HepG2 (cell line): ENCODE measurements around the gene MEGF11. TPM values are rescaled to one million over a fixed set of nuclear protein-coding genes. Genes with fewer than 3 reads are reported as not detected.

Experiments used
- ATAC-seq: fragments of 200-7000 bp; cut with Tn5 transposase; 3 replicates; pipeline ENCODE4 v1.9.1; 2020; ENCODE audit warnings: mild to moderate bottlenecking, moderate library complexity
- BruUV-seq: library from RNA; stranded (reverse); fragments of 400-500 nt; replicated peaks from 2 replicates; lab custom pipeline; 2021; lab: Mats Ljungman, UMichigan
- CTCF ChIA-PET: fragments of 300-600 bp; formaldehyde crosslinking; extraction: SDS; loops from one replicate; lab custom pipeline; 2021; ENCODE audit warnings: low total read pairs, inconsistent platforms, low intra/inter-chr PET ratio; lab: Yijun Ruan, JAX
- POLR2A ChIA-PET: fragments of 350-600 bp; sonication (Branson Sonifier 250); formaldehyde crosslinking; loops from one replicate; lab custom pipeline; 2020; ENCODE audit warnings: antibody characterized with exemption, inconsistent platforms; lab: Yijun Ruan, JAX
- DNase-seq: peaks from one replicate; pipeline ENCODE4 v3.0.0-alpha.2; 2015; ENCODE audit warnings: low spot score
- FAIRE-seq: peaks from 3 replicates; lab custom pipeline; 2011; peaks lifted over from hg19 to GRCh38; lab: Jason Lieb, UNC
- H2AFZ ChIP-seq: one replicate; pipeline ENCODE4 v1.6.1; 2011; ENCODE audit warnings: low read length, inconsistent platforms
- H3K27ac ChIP-seq: fragments of 300-600 bp; 3 replicates; pipeline ENCODE4 v1.8.0; 2011; ENCODE audit warnings: mixed run types, mild to moderate bottlenecking, mixed read lengths, low read length, inconsistent platforms; ENCODE audit not compliant: insufficient read depth; ENCODE audit errors: extremely low read length
- H3K27me3 ChIP-seq, 2 experiments: fragments of 200-600 bp in 1 of 2; 2 replicates in 1 of 2; 3 replicates in 1 of 2; pipeline versions ENCODE4 v1.6.0 to v1.8.0; 2011; ENCODE audit warnings: low read length in 2 of 2, mild to moderate bottlenecking in 2 of 2, moderate library complexity in 2 of 2, inconsistent platforms in 1 of 2; ENCODE audit not compliant: insufficient read depth in 2 of 2, control insufficient read depth in 1 of 2
- H3K36me3 ChIP-seq, 2 experiments: fragments of 200-600 bp in 1 of 2; replicated peaks in 1 of 2; 2 replicates in 1 of 2; 3 replicates in 1 of 2; pipeline versions ENCODE4 v1.5.1 to v1.8.0; 2011; ENCODE audit warnings: low read length in 2 of 2, inconsistent platforms in 1 of 2; ENCODE audit not compliant: insufficient read depth in 2 of 2, control insufficient read depth in 1 of 2
- H3K4me1 ChIP-seq: 2 replicates; pipeline ENCODE4 v1.5.1; 2012; ENCODE audit warnings: low read length, inconsistent platforms; ENCODE audit not compliant: insufficient read depth
- H3K4me2 ChIP-seq: 2 replicates; pipeline ENCODE4 v1.6.0; 2011; ENCODE audit warnings: low read depth, low read length, inconsistent platforms
- H3K4me3 ChIP-seq, 3 experiments: fragments of 200-600 bp in 1 of 3; sonication (generic), shearing (Covaris generic) in 1 of 3; replicated peaks in 1 of 3; 2 replicates each; pipeline ENCODE4 v1.5.1; 2011 to 2016; ENCODE audit warnings: low read length in 3 of 3, inconsistent platforms in 2 of 3, low read depth in 2 of 3, mild to moderate bottlenecking in 2 of 3, control low read depth in 1 of 3, mixed read lengths in 1 of 3; ENCODE audit not compliant: insufficient read depth in 1 of 3
- H3K79me2 ChIP-seq: one replicate; pipeline ENCODE4 v1.6.1; 2011; ENCODE audit warnings: low read length, inconsistent platforms; ENCODE audit not compliant: insufficient read depth
- H3K9ac ChIP-seq: 2 replicates; pipeline ENCODE4 v1.6.0; 2011; ENCODE audit warnings: mild to moderate bottlenecking, low read depth, low read length, inconsistent platforms; ENCODE audit not compliant: insufficient read depth
- H3K9me3 ChIP-seq: 2 replicates; pipeline ENCODE4 v1.5.1; 2012; ENCODE audit warnings: mild to moderate bottlenecking, low read length
- H4K20me1 ChIP-seq: 2 replicates; pipeline ENCODE4 v1.6.0; 2011; ENCODE audit warnings: inconsistent platforms, mild to moderate bottlenecking, low read length, moderate library complexity; ENCODE audit not compliant: insufficient read depth
- FOSL2 ChIP-seq: sonication (generic); formaldehyde crosslinking; IDR thresholded peaks from 2 replicates; pipeline ENCODE4 v1.4.0; 2020; ENCODE audit warnings: missing genetic modification reagents
- FOXO4 ChIP-seq: sonication (generic); formaldehyde crosslinking; conservative IDR thresholded peaks from 2 replicates; pipeline ENCODE4 v1.8.1; 2023; ENCODE audit warnings: missing genetic modification reagents
- NFKB2 ChIP-seq: sonication (generic); formaldehyde crosslinking; IDR thresholded peaks from 2 replicates; pipeline ENCODE4 v1.4.0; 2020; ENCODE audit warnings: missing genetic modification reagents, borderline replicate concordance
- NR2F1 ChIP-seq, 2 experiments: fragments of 450-650 bp in 1 of 2; formaldehyde crosslinking in 1 of 2; IDR thresholded peaks; 2 replicates each; pipeline versions ENCODE4 v1.5.0 to v1.6.1; 2016 to 2020; ENCODE audit warnings: mild to moderate bottlenecking in 1 of 2, missing compliant biosample characterization in 1 of 2, missing genetic modification reagents in 1 of 2, moderate library complexity in 1 of 2
- ZFP36 ChIP-seq: fragments of 150-350 bp; IDR thresholded peaks from 2 replicates; pipeline ENCODE4 v1.6.1; 2018; ENCODE audit warnings: borderline replicate concordance, low read length, low read depth; ENCODE audit not compliant: partially characterized antibody
- ZNF136 ChIP-seq: sonication (generic); formaldehyde crosslinking; IDR thresholded peaks from 2 replicates; pipeline ENCODE4 v1.8.1; 2022; ENCODE audit warnings: low read depth, mild to moderate bottlenecking, moderate library complexity, missing genetic modification reagents
- ZNF230 ChIP-seq: sonication (generic); formaldehyde crosslinking; IDR thresholded peaks from 2 replicates; pipeline ENCODE4 v1.4.0; 2020; ENCODE audit warnings: mild to moderate bottlenecking, missing genetic modification reagents
- ZNF577 ChIP-seq: sonication (generic); formaldehyde crosslinking; IDR thresholded peaks from 2 replicates; pipeline ENCODE4 v1.4.0; 2020; ENCODE audit warnings: mild to moderate bottlenecking, low read depth, missing genetic modification reagents, borderline replicate concordance
- WGBS: methylation state at CpG from one replicate; pipeline ENCODE4 v1.1.6; 2017; ENCODE audit warnings: low lambda C conversion rate; 5-methylcytosine and 5-hydroxymethylcytosine counted together
- in situ Hi-C: cut with HindIII; loops from 2 replicates; pipeline ENCODE4 v1.10.0; 2017; ENCODE audit warnings: low pct_unique_long_range_greater_than_20kb; ENCODE audit not compliant: extremely low pct_ligation_motif_present
- intact Hi-C: fragments of 100-400 bp; cut with micrococcal nuclease; formaldehyde crosslinking; loops from one replicate; pipeline ENCODE4 v1.10.0; 2022; ENCODE audit not compliant: unreplicated experiment
- polyA plus RNA-seq, 8 experiments: library from polyadenylated mRNA; depleted of rRNA in 3 of 8; stranded (reverse) in 7 of 8; unstranded in 1 of 8; fragments of >200 nt; fragmentation: Illumina TruSeq in 4 of 8; extraction: Trizol in 4 of 8; gene quantifications; 2 replicates each; pipeline versions ENCODE4 v1.2.1 to v1.2.3, GENCODE V29; 2011 to 2016; ENCODE audit warnings: low read depth in 4 of 8, missing spikeins in 1 of 8, mixed read lengths in 1 of 8; ENCODE audit not compliant: insufficient read depth in 1 of 8
- total RNA-seq, 5 experiments: library from RNA; depleted of rRNA; stranded (reverse); fragments of >200 nt; fragmentation: Illumina TruSeq; extraction: Trizol; gene quantifications; 2 replicates each; pipeline ENCODE4 v1.2.3, GENCODE V29; 2016; ENCODE audit warnings: low read depth in 1 of 5
- TF ChIP-seq, protein P1 (sequence below): sonication (generic); formaldehyde crosslinking; IDR thresholded peaks from 2 replicates; pipeline ENCODE4 v1.4.0; 2020; ENCODE audit warnings: mild to moderate bottlenecking, low read depth, missing genetic modification reagents
- TF ChIP-seq, protein P2 (sequence below): sonication (generic); IDR thresholded peaks from 2 replicates; pipeline ENCODE4 v1.6.1; 2016; ENCODE audit warnings: low read depth, borderline replicate concordance
- TF ChIP-seq, protein P3 (sequence below): sonication (generic); formaldehyde crosslinking; conservative IDR thresholded peaks from 2 replicates; pipeline ENCODE4 v1.4.0; 2020; ENCODE audit warnings: mild to moderate bottlenecking, missing genetic modification reagents, moderate library complexity

The MEGF11 gene
- total and polyA plus RNA-seq, 2 of the 13 experiments (the other 11 are each of a cell fraction or from before 2014, with no cell fraction given), result not detected

- peak; percentile 36; the same call in 2 of the 3 replicates for ATAC-seq
- no peak overlapping the region for H3K9ac ChIP-seq
- no peak for FAIRE-seq
- 100% methylated on average over 1 of the region's 1 CpG for WGBS
- H4K20me1 ChIP-seq, result no peaks in the 10 kb centered on the region
- no peak overlapping the region for H2AFZ ChIP-seq
- H3K9me3 ChIP-seq, result no peaks in the 10 kb centered on the region
- H3K4me1 ChIP-seq, result peaks cover 27% of the 10 kb centered on the region
- DNase-seq, result peak; percentile 23
- no peak overlapping the region for H3K4me2 ChIP-seq
- H3K27ac ChIP-seq, result no peak overlapping the region
- in situ Hi-C loops (no loop called here), intact Hi-C loops (no loop called here)
- H3K4me3 ChIP-seq, result no peak overlapping the region
- CTCF ChIA-PET, result no interaction called here
- H3K27me3 ChIP-seq, result no peaks in the 10 kb centered on the region
- H3K36me3 ChIP-seq, result peaks cover 1 to 27% of the 10 kb centered on the region in 2 experiments; a peak in 4 of 5 replicates
- TF ChIP-seq, protein P1, sequence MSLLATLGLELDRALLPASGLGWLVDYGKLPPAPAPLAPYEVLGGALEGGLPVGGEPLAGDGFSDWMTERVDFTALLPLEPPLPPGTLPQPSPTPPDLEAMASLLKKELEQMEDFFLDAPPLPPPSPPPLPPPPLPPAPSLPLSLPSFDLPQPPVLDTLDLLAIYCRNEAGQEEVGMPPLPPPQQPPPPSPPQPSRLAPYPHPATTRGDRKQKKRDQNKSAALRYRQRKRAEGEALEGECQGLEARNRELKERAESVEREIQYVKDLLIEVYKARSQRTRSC (CRISPR knock-in tag), result no peak
- peak; percentile 65 for TF ChIP-seq FOSL2 (CRISPR knock-in tag)
- TF ChIP-seq, protein P2, sequence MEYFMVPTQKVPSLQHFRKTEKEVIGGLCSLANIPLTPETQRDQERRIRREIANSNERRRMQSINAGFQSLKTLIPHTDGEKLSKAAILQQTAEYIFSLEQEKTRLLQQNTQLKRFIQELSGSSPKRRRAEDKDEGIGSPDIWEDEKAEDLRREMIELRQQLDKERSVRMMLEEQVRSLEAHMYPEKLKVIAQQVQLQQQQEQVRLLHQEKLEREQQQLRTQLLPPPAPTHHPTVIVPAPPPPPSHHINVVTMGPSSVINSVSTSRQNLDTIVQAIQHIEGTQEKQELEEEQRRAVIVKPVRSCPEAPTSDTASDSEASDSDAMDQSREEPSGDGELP, result peak; percentile 35; the same call in 1 of the 2 replicates
- no TSS peak for BruUV-seq
- H3K79me2 ChIP-seq, result no peaks in the 10 kb centered on the region
- POLR2A ChIA-PET, result interaction anchor here (1.0 kb wide), 1 partner anchor 32 kb away, joined by 3 read pairs; no protein-coding TSS in a partner anchor
These were observed 351.2 kb downstream of the MEGF11 start for GRCh38 chr15:65902373-65902772.

- H3K36me3 ChIP-seq, result peaks cover 3 to 29% of the 10 kb centered on the region in 2 experiments
- H3K4me3 ChIP-seq, result no peak overlapping the region
- CTCF ChIA-PET, result no interaction called here
- H3K27ac ChIP-seq, result no peak overlapping the region
- ATAC-seq, result no peak
- POLR2A ChIA-PET, result interaction anchor here (1.0 kb wide), 1 partner anchor 31 kb away, joined by 3 read pairs; no protein-coding TSS in a partner anchor
- no peaks in the 10 kb centered on the region for H3K9me3 ChIP-seq
- BruUV-seq, result no TSS peak
- 91% methylated on average over 3 of the region's 3 CpGs for WGBS
- no peaks in the 10 kb centered on the region for H3K27me3 ChIP-seq
- no peak for DNase-seq
- no peak overlapping the region for H3K4me2 ChIP-seq
- no peak overlapping the region for H3K9ac ChIP-seq
- H3K79me2 ChIP-seq, result no peaks in the 10 kb centered on the region
- intact Hi-C loops (no loop called here), in situ Hi-C loops (no loop called here)
- no peak overlapping the region for H2AFZ ChIP-seq
- H3K4me1 ChIP-seq, result peaks cover 27% of the 10 kb centered on the region
- H4K20me1 ChIP-seq, result no peaks in the 10 kb centered on the region
- no peak for FAIRE-seq
- no peak for TF ChIP-seq NFKB2 (CRISPR knock-in tag)
- no peak for TF ChIP-seq NR2F1 (CRISPR knock-in tag; IDR thresholded peaks at IDR 0.05)
- TF ChIP-seq ZFP36, result no peak
- no peak for TF ChIP-seq ZNF230 (CRISPR knock-in tag)
- TF ChIP-seq, protein P3, sequence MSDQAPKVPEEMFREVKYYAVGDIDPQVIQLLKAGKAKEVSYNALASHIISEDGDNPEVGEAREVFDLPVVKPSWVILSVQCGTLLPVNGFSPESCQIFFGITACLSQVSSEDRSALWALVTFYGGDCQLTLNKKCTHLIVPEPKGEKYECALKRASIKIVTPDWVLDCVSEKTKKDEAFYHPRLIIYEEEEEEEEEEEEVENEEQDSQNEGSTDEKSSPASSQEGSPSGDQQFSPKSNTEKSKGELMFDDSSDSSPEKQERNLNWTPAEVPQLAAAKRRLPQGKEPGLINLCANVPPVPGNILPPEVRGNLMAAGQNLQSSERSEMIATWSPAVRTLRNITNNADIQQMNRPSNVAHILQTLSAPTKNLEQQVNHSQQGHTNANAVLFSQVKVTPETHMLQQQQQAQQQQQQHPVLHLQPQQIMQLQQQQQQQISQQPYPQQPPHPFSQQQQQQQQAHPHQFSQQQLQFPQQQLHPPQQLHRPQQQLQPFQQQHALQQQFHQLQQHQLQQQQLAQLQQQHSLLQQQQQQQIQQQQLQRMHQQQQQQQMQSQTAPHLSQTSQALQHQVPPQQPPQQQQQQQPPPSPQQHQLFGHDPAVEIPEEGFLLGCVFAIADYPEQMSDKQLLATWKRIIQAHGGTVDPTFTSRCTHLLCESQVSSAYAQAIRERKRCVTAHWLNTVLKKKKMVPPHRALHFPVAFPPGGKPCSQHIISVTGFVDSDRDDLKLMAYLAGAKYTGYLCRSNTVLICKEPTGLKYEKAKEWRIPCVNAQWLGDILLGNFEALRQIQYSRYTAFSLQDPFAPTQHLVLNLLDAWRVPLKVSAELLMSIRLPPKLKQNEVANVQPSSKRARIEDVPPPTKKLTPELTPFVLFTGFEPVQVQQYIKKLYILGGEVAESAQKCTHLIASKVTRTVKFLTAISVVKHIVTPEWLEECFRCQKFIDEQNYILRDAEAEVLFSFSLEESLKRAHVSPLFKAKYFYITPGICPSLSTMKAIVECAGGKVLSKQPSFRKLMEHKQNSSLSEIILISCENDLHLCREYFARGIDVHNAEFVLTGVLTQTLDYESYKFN (CRISPR knock-in tag), result no peak
- TF ChIP-seq ZNF577 (CRISPR knock-in tag), result no peak
- TF ChIP-seq FOXO4 (CRISPR knock-in tag), result no peak
- TF ChIP-seq ZNF136 (CRISPR knock-in tag), result no peak
These were observed 351.7 kb downstream of the MEGF11 start for GRCh38 chr15:65901836-65902235.
